ENCODE measurements around the gene CGGBP1. TPM values are rescaled to one million over a fixed set of nuclear protein-coding genes. Genes with fewer than 3 reads are reported as not detected.

The CGGBP1 gene
- 42.8 and 51.0 TPM in 2 replicates for total RNA-seq (2014; rRNA removed; shearing (Covaris generic))
- polyA plus RNA-seq (2015; cell fraction: cytosol; rRNA removed): 55.7 and 69.0 TPM in 2 replicates
- polyA plus RNA-seq (2015; cell fraction: nucleus; rRNA removed): 98.4 and 104 TPM in 2 replicates

GRCh38 chr3:88058581-88059379 is at the start of gene CGGBP1, which contains the start of gene ZNF654:
CGGBP1 (minus strand) TSS chr3:88059005; CDS start chr3:88055976, 3,029 bp downstream.
ZNF654 (plus strand) TSS chr3:88059255; CDS start chr3:88059320, 65 bp downstream.
- DNase-seq (ENCODE audit: low read depth): peak; percentile 99

- no peak for DNase-seq (ENCODE audit: low read depth)
Measured at GRCh38 chr3:88105325-88105724, 46.5 kb upstream of the CGGBP1 start.

- no peak for DNase-seq (ENCODE audit: low read depth)
Measured at GRCh38 chr3:88101142-88101541, 42.3 kb upstream of the CGGBP1 start.

- DNase-seq (ENCODE audit: low read depth): no peak
Measured at GRCh38 chr3:88093266-88093665, 34.5 kb upstream of the CGGBP1 start.

- DNase-seq (ENCODE audit: low read depth): no peak
Measured at GRCh38 chr3:88092270-88092669, 33.5 kb upstream of the CGGBP1 start.

GRCh38 chr3:88090681-88091080 is 31.9 kb upstream of the CGGBP1 start:
- no peak for DNase-seq (ENCODE audit: low read depth)

GRCh38 chr3:88084097-88084501 is 25.3 kb upstream of the CGGBP1 start:
- DNase-seq (ENCODE audit: low read depth): no peak

- no peak for DNase-seq (ENCODE audit: low read depth)
Measured at GRCh38 chr3:88082854-88083253, 24.0 kb upstream of the CGGBP1 start.

- no peak for DNase-seq (ENCODE audit: low read depth)
Measured at GRCh38 chr3:88078932-88079331, 20.1 kb upstream of the CGGBP1 start.

- no peak for DNase-seq (ENCODE audit: low read depth)
Measured at GRCh38 chr3:88076712-88077111, 17.9 kb upstream of the CGGBP1 start.

GRCh38 chr3:88075497-88075896 is 16.7 kb upstream of the CGGBP1 start:
- DNase-seq (ENCODE audit: low read depth): no peak

- DNase-seq (ENCODE audit: low read depth): no peak
Measured at GRCh38 chr3:88075072-88075471, 16.3 kb upstream of the CGGBP1 start.

GRCh38 chr3:88061746-88062145 is 2.9 kb upstream of the CGGBP1 start:
- no peak for DNase-seq (ENCODE audit: low read depth)

- DNase-seq (ENCODE audit: low read depth): no peak
Measured at GRCh38 chr3:88059380-88060170, 770 bp upstream of the CGGBP1 start.

GRCh38 chr3:88058306-88058580 is 562 bp downstream of the CGGBP1 start:
- DNase-seq (ENCODE audit: low read depth): no peak

GRCh38 chr3:88057630-88058305 is 1.0 kb downstream of the CGGBP1 start:
- no peak for DNase-seq (ENCODE audit: low read depth)

- no peak for DNase-seq (ENCODE audit: low read depth)
Measured at GRCh38 chr3:88046766-88047165, 12.0 kb downstream of the CGGBP1 start.

GRCh38 chr3:88044411-88044810 is 14.4 kb downstream of the CGGBP1 start:
- no peak for DNase-seq (ENCODE audit: low read depth)

GRCh38 chr3:88041005-88041404 is 17.8 kb downstream of the CGGBP1 start:
- no peak for DNase-seq (ENCODE audit: low read depth)

- DNase-seq (ENCODE audit: low read depth): no peak
Measured at GRCh38 chr3:88040529-88040928, 18.3 kb downstream of the CGGBP1 start.

GRCh38 chr3:88038566-88038965 is 20.2 kb downstream of the CGGBP1 start:
- DNase-seq (ENCODE audit: low read depth): peak; percentile 87

GRCh38 chr3:88036221-88036620 is 22.6 kb downstream of the CGGBP1 start:
- no peak for DNase-seq (ENCODE audit: low read depth)

All from HT1080 (cell line).